ENCODE data around the gene PARD6A.

DNA sequence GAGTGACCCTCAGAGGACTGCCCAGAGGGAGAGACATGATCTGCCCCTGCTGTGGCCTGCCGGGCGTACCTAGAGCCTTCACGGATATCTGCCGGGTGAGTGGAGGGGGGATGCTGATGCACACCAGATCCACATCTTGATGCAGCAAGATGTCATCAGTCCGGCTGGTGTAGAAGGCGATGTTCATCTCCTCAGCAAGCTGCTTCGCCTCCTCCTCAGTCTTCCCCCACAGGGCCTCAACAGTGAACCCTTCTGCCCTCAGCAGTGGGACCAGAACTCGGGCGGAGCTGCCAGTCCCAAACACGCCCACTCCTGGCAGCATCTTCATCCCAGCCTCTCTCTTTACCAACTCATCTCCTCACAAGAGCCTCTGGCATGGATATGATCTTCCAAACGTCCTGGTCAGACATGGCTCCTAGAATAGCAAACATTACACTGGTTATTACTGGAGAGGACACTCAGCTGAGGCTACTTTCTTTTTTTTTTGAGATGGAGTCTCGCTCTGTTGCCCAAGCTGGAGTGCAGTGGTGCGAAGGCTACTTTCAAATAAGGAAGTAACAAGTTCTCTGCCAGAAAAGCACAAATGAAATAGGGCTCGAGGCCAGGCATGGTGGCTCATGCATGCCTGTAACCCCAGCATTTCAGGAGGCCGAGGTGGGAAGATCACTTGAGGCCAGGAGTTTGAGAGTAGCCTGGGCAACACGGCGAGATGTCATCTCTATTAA, 24.8 kb downstream of the PARD6A start:
- no peak for TF ChIP-seq EZH2phosphoT487 (IDR thresholded peaks at IDR 0.05; ENCODE audit: low read length)
- TF ChIP-seq, protein P1, sequence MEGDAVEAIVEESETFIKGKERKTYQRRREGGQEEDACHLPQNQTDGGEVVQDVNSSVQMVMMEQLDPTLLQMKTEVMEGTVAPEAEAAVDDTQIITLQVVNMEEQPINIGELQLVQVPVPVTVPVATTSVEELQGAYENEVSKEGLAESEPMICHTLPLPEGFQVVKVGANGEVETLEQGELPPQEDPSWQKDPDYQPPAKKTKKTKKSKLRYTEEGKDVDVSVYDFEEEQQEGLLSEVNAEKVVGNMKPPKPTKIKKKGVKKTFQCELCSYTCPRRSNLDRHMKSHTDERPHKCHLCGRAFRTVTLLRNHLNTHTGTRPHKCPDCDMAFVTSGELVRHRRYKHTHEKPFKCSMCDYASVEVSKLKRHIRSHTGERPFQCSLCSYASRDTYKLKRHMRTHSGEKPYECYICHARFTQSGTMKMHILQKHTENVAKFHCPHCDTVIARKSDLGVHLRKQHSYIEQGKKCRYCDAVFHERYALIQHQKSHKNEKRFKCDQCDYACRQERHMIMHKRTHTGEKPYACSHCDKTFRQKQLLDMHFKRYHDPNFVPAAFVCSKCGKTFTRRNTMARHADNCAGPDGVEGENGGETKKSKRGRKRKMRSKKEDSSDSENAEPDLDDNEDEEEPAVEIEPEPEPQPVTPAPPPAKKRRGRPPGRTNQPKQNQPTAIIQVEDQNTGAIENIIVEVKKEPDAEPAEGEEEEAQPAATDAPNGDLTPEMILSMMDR (IDR thresholded peaks at IDR 0.05; ENCODE audit: low read length): no peak

Measured in MM.1S (cell line).